DND-41 (cell line): ENCODE results near the gene RCC2.

Experiments used
- ATAC-seq: fragments of 200-7000 bp; cut with Tn5 transposase; 3 replicates; pipeline ENCODE4 v1.9.1; 2021; ENCODE audit warnings: low read depth; ENCODE audit not compliant: insufficient read depth
- DNase-seq: peaks from one replicate; pipeline ENCODE4 v3.0.0-alpha.2; 2020
- H2AFZ ChIP-seq: 2 replicates; pipeline ENCODE4 v1.6.0; 2012; ENCODE audit warnings: low read depth, low read length
- H3K27ac ChIP-seq: 2 replicates; pipeline ENCODE4 v1.5.1; 2012; ENCODE audit warnings: low read length, inconsistent platforms
- H3K27me3 ChIP-seq: fragments of 200-600 bp; sonication (generic); 2 replicates; pipeline ENCODE4 v1.6.0; 2012; ENCODE audit warnings: low read length, mild to moderate bottlenecking, inconsistent platforms; ENCODE audit not compliant: insufficient read depth, poor library complexity
- H3K36me3 ChIP-seq: 2 replicates; pipeline ENCODE4 v1.5.1; 2012; ENCODE audit warnings: low read length, inconsistent platforms; ENCODE audit not compliant: insufficient read depth
- H3K4me1 ChIP-seq: 2 replicates; pipeline ENCODE4 v1.5.1; 2012; ENCODE audit warnings: mild to moderate bottlenecking, low read length; ENCODE audit not compliant: insufficient read depth
- H3K4me2 ChIP-seq: 2 replicates; pipeline ENCODE4 v1.6.0; 2012; ENCODE audit warnings: mild to moderate bottlenecking, moderate library complexity, low read length, inconsistent platforms; ENCODE audit not compliant: insufficient read depth
- H3K4me3 ChIP-seq, 2 experiments: fragments of 200-600 bp in 1 of 2; shearing (Covaris generic) in 1 of 2; 2 replicates each; pipeline ENCODE4 v1.5.1; 2012 to 2016; ENCODE audit warnings: inconsistent platforms in 2 of 2, low read length in 2 of 2, mild to moderate bottlenecking in 2 of 2, low read depth in 1 of 2, moderate library complexity in 1 of 2
- H3K79me2 ChIP-seq: 2 replicates; pipeline ENCODE4 v1.6.0; 2012; ENCODE audit warnings: low read length, inconsistent platforms; ENCODE audit not compliant: insufficient read depth
- H3K9ac ChIP-seq: 2 replicates; pipeline ENCODE4 v1.6.0; 2012; ENCODE audit warnings: low read depth, mild to moderate bottlenecking, inconsistent platforms, low read length, moderate library complexity
- H3K9me3 ChIP-seq: 2 replicates; pipeline ENCODE4 v1.5.1; 2012; ENCODE audit warnings: low read length, moderate library complexity, mild to moderate bottlenecking, inconsistent platforms; ENCODE audit not compliant: insufficient read depth, severe bottlenecking
- H4K20me1 ChIP-seq: 2 replicates; pipeline ENCODE4 v1.6.0; 2012; ENCODE audit warnings: low read length; ENCODE audit not compliant: insufficient read depth
- CTCF ChIP-seq: IDR thresholded peaks from 2 replicates; pipeline ENCODE4 v1.5.1; 2012; ENCODE audit warnings: borderline replicate concordance, low read length, moderate library complexity, mild to moderate bottlenecking; ENCODE audit not compliant: poor library complexity, severe bottlenecking; ENCODE audit errors: extremely low read depth
- EZH2 ChIP-seq: IDR thresholded peaks from 3 replicates; pipeline ENCODE4 v1.6.1; 2012; ENCODE audit warnings: borderline replicate concordance, low read depth, mild to moderate bottlenecking, moderate library complexity, low read length, inconsistent platforms; ENCODE audit not compliant: severe bottlenecking

RCC2 gene

GRCh38 chr1:17392199-17392740, 47.2 kb downstream of the RCC2 start:
- Histone ChIP-seq H4K20me1 (peaks cover 8% of the 10 kb centered on the region), H3K79me2 (no peaks in the 10 kb centered on the region), H3K27me3 (no peaks in the 10 kb centered on the region), H3K27ac (no peak overlapping the region), H3K36me3 (no peaks in the 10 kb centered on the region), H2AFZ (no peak overlapping the region), H3K4me3 (no peak overlapping the region), H3K9me3 (no peaks in the 10 kb centered on the region), H3K4me2 (no peak overlapping the region), H3K4me1 (no peaks in the 10 kb centered on the region), H3K9ac (no peak overlapping the region)
- no peak for DNase-seq
- no peak for ATAC-seq
- TF ChIP-seq CTCF: no peak
- no peak for TF ChIP-seq EZH2

- no peak overlapping the region for H3K4me2 ChIP-seq
- no peak overlapping the region for H3K27ac ChIP-seq
- H3K4me3 ChIP-seq: no peak overlapping the region
- H3K9me3 ChIP-seq: no peaks in the 10 kb centered on the region
- peaks cover 31% of the 10 kb centered on the region for H3K27me3 ChIP-seq
- H3K9ac ChIP-seq: no peak overlapping the region
- no peak overlapping the region for H2AFZ ChIP-seq
- DNase-seq: no peak
- no peak for ATAC-seq
- H3K4me1 ChIP-seq: no peaks in the 10 kb centered on the region
- no peaks in the 10 kb centered on the region for H3K36me3 ChIP-seq
- TF ChIP-seq CTCF (no peak), EZH2 (no peak)
- H3K79me2 ChIP-seq: no peaks in the 10 kb centered on the region
- H4K20me1 ChIP-seq: no peaks in the 10 kb centered on the region
These were observed 58.3 kb downstream of the RCC2 start for GRCh38 chr1:17381161-17381560.

GRCh38 chr1:17377325-17377953, 62.0 kb downstream of the RCC2 start:
- Histone ChIP-seq H3K4me1 (no peaks in the 10 kb centered on the region), H3K4me3 (no peak overlapping the region), H3K36me3 (no peaks in the 10 kb centered on the region), H3K4me2 (no peak overlapping the region), H3K9me3 (no peaks in the 10 kb centered on the region), H4K20me1 (no peaks in the 10 kb centered on the region), H3K27me3 (peaks cover 25% of the 10 kb centered on the region), H3K79me2 (no peaks in the 10 kb centered on the region), H2AFZ (no peak overlapping the region), H3K27ac (no peak overlapping the region), H3K9ac (no peak overlapping the region)
- TF ChIP-seq EZH2 (no peak), CTCF (no peak)
- DNase-seq: no peak
- ATAC-seq: no peak
